Measurements from ENCODE around the gene RSL24D1. TPM values are rescaled to one million over a fixed set of nuclear protein-coding genes. Genes with fewer than 3 reads are reported as not detected.

Gene RSL24D1
- polyA plus RNA-seq, 1 of the 3 experiments (the other 2 are of a cell fraction) = 24.3 TPM

- TF ChIP-seq REST (IDR thresholded peaks at IDR 0.05; ENCODE audit: low read depth, low read length) = no peak
- TF ChIP-seq SMC3 (IDR thresholded peaks at IDR 0.05; ENCODE audit: low read depth, low read length) = no peak
- TF ChIP-seq JUND (IDR thresholded peaks at IDR 0.05) = no peak
- peak; percentile 92 for TF ChIP-seq MXI1 (IDR thresholded peaks at IDR 0.05; ENCODE audit: low read depth, low read length)
- no peak for TF ChIP-seq EZH2phosphoT487 (IDR thresholded peaks at IDR 0.05; ENCODE audit: borderline replicate concordance, low read depth)
- TF ChIP-seq FOSL2 (IDR thresholded peaks at IDR 0.05; ENCODE audit: borderline replicate concordance, low read depth) = no peak
- peak; percentile 95 for TF ChIP-seq POLR2AphosphoS5 (IDR thresholded peaks at IDR 0.05; ENCODE audit: low read depth, low read length)
- TF ChIP-seq, protein P1, sequence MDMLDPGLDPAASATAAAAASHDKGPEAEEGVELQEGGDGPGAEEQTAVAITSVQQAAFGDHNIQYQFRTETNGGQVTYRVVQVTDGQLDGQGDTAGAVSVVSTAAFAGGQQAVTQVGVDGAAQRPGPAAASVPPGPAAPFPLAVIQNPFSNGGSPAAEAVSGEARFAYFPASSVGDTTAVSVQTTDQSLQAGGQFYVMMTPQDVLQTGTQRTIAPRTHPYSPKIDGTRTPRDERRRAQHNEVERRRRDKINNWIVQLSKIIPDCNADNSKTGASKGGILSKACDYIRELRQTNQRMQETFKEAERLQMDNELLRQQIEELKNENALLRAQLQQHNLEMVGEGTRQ (IDR thresholded peaks at IDR 0.05; ENCODE audit: borderline replicate concordance, low read depth, low read length) = no peak
- TF ChIP-seq NFIC (IDR thresholded peaks at IDR 0.05; ENCODE audit: borderline replicate concordance) = no peak
- peak; percentile 39 for TF ChIP-seq RCOR1 (IDR thresholded peaks at IDR 0.05; ENCODE audit: low read length)
- no peak for TF ChIP-seq TEAD4 (IDR thresholded peaks at IDR 0.05; ENCODE audit: borderline replicate concordance, insufficient read depth)
- TF ChIP-seq EP300 (IDR thresholded peaks at IDR 0.05; ENCODE audit: borderline replicate concordance in 1 of 2, low read depth in 1 of 2, low read length in 1 of 2) = no peak
- TF ChIP-seq GATA2 (CRISPR knock-in tag; IDR thresholded peaks at IDR 0.05) = no peak
These were observed at the start of gene RSL24D1 (continued) for GRCh38 chr15:55196458-55197361.

GRCh38 chr15:55245059-55245458 is 48.3 kb upstream of the RSL24D1 start:
- TF ChIP-seq FOSL2 (IDR thresholded peaks at IDR 0.05; ENCODE audit: borderline replicate concordance, low read depth) = no peak
- TF ChIP-seq TEAD4 (IDR thresholded peaks at IDR 0.05; ENCODE audit: borderline replicate concordance, insufficient read depth) = no peak
- no peak for TF ChIP-seq NFIC (IDR thresholded peaks at IDR 0.05; ENCODE audit: borderline replicate concordance)
- no peak for TF ChIP-seq NRF1 (IDR thresholded peaks at IDR 0.05; ENCODE audit: low read depth, low read length)
- TF ChIP-seq SMC3 (IDR thresholded peaks at IDR 0.05; ENCODE audit: low read depth, low read length) = no peak
- no peak for TF ChIP-seq EZH2phosphoT487 (IDR thresholded peaks at IDR 0.05; ENCODE audit: borderline replicate concordance, low read depth)
- no peak for TF ChIP-seq MEF2A (IDR thresholded peaks at IDR 0.05; ENCODE audit: borderline replicate concordance, low read depth)
- TF ChIP-seq ELF1 (IDR thresholded peaks at IDR 0.05) = no peak
- no peak for TF ChIP-seq USF1 (IDR thresholded peaks at IDR 0.05; ENCODE audit: borderline replicate concordance, low read depth)
- no peak for TF ChIP-seq MXI1 (IDR thresholded peaks at IDR 0.05; ENCODE audit: low read depth, low read length)
- no peak for TF ChIP-seq IRF3 (IDR thresholded peaks at IDR 0.05; ENCODE audit: low read depth, low read length)
- TF ChIP-seq CTCF (IDR thresholded peaks at IDR 0.05) = no peak
- Histone ChIP-seq H3K27me3 (ENCODE audit: insufficient read depth) (no peaks in the 10 kb centered on the region), H3K4me3 (ENCODE audit: low read depth in 2 of 2, low read length in 1 of 2) (no peak overlapping the region), H3K9ac (no peak overlapping the region), H3K79me2 (ENCODE audit: insufficient read depth) (no peaks in the 10 kb centered on the region), H3K36me3 (replicated peaks in 1 of 2; ENCODE audit: control insufficient read depth in 1 of 2, insufficient read depth in 2 of 2, low read length in 1 of 2) (no peaks in the 10 kb centered on the region), H3K4me2 (no peak overlapping the region), H3K9me3 (no peaks in the 10 kb centered on the region), H3K9me2 (no peaks in the 10 kb centered on the region), H3K4me1 (ENCODE audit: control insufficient read depth in 1 of 2, insufficient read depth in 2 of 2, low read depth in 1 of 2, low read length in 1 of 2) (no peaks in the 10 kb centered on the region; a peak in 1 of 4 replicates), H3F3A (replicated peaks; ENCODE audit: insufficient read depth) (no peaks in the 10 kb centered on the region), H4K20me1 (ENCODE audit: insufficient read depth) (no peaks in the 10 kb centered on the region), H3K27ac (ENCODE audit: low read depth in 2 of 2, low read length in 1 of 2) (no peak overlapping the region; a peak in 1 of 4 replicates), H2AFZ (ENCODE audit: low read depth) (no peak overlapping the region)
- POLR2A ChIA-PET = no interaction called here
- 92% methylated on average over 4 of the region's 4 CpGs for WGBS (ENCODE audit: low lambda C conversion rate)
- DNase-seq = no peak
- CTCF ChIA-PET = interaction anchor here (1.3 to 1.6 kb wide), 2 partner anchors 12 to 17 kb away, joined by 4 to 6 read pairs; no protein-coding TSS in a partner anchor
